IgD-negative memory B cell (primary cell): Measurements from ENCODE around the gene PRKAR2B. TPM values are rescaled to one million over a fixed set of nuclear protein-coding genes. Genes with fewer than 3 reads are reported as not detected.
"Not testable (repeated sequence)": the region's sequence is repeated elsewhere in the genome, so short reads cannot be mapped to it uniquely, and the experiment has no call there.

Experiments used
- H3K27ac Mint-ChIP-seq, 3 donors: one replicate each; pipeline ENCODE4 v1.8.0; 2020 to 2022; ENCODE audit warnings: mild to moderate bottlenecking in 3 of 3, mixed read lengths in 3 of 3, moderate library complexity in 1 of 3
- H3K27me3 Mint-ChIP-seq: one replicate; pipeline ENCODE4 v1.8.0; 2021; ENCODE audit warnings: mixed read lengths
- H3K36me3 Mint-ChIP-seq: one replicate; pipeline ENCODE4 v1.8.0; 2020; ENCODE audit warnings: mild to moderate bottlenecking, mixed read lengths
- H3K4me1 Mint-ChIP-seq, 3 donors: one replicate each; pipeline ENCODE4 v1.8.0; 2020 to 2022; ENCODE audit warnings: mixed read lengths in 3 of 3, mild to moderate bottlenecking in 1 of 3
- H3K4me3 Mint-ChIP-seq, 4 donors: one replicate each; pipeline ENCODE4 v1.8.0; 2020 to 2022; ENCODE audit warnings: mild to moderate bottlenecking in 4 of 4, mixed read lengths in 4 of 4, moderate library complexity in 3 of 4
- H3K9me3 Mint-ChIP-seq, 3 donors: one replicate each; pipeline ENCODE4 v1.8.0; 2020 to 2021; ENCODE audit warnings: mixed read lengths in 3 of 3, mild to moderate bottlenecking in 1 of 3
- polyA plus RNA-seq: library from polyadenylated mRNA; unstranded; fragments of 300-500 nt; fragmentation: Illumina TruSeq; gene quantifications from one replicate; pipeline ENCODE4 v1.2.3, GENCODE V29; 2021

The PRKAR2B gene
- polyA plus RNA-seq, 1 donor from 2014 or later, result 1.1 TPM

DNA sequence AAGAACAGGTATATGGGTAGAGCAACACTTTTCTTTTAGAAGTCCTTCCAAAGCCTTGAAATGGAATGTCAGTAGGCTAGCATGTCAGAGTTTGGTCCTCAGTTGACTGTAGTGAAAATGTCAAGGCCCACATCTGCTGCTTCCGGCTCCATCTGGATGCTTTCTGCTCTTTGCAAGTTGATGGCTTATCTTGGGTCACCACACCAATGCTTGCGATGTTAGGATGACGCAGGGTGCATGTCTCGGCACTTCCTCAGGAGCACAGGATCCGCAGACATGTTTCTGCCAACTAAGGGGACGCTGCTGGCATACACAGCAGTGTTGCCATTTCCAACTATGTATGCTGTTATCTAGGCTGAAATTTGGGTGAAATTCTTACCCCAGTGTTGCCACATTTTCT, 110.3 kb downstream of the PRKAR2B start:
- no peaks in the 10 kb centered on the region for H3K27me3 Mint-ChIP-seq
- H3K4me3 Mint-ChIP-seq, result no peak overlapping the region
- no peaks in the 10 kb centered on the region for H3K36me3 Mint-ChIP-seq
- H3K27ac Mint-ChIP-seq, result no peak overlapping the region
- peaks cover 0 to 2% (median 0%) of the 10 kb centered on the region in 3 donors for H3K4me1 Mint-ChIP-seq
- peaks cover 0 to 3% (median 0%) of the 10 kb centered on the region in 3 donors for H3K9me3 Mint-ChIP-seq

GRCh38 chr7:107155726-107156125, 111.2 kb downstream of the PRKAR2B start:
- H3K27ac Mint-ChIP-seq, H3K4me1 Mint-ChIP-seq, H3K27me3 Mint-ChIP-seq, H3K36me3 Mint-ChIP-seq, H3K4me3 Mint-ChIP-seq, H3K9me3 Mint-ChIP-seq: not testable (repeated sequence)

DNA sequence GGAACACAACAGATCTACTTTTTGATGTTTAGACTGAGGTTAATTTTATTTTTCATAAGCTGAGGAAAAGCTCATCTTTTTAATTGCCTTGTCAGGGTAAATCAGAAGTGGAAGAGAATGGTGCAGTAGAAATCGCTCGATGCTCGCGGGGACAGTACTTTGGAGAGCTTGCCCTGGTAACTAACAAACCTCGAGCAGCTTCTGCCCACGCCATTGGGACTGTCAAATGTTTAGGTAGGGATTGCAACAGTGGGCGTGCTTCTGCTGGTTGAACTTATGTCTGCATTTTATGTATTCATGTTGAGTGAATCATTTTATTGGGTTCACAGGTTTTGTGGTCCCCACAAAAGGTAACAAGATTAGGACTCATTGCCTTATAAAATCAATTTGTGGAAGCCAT, 112.6 kb downstream of the PRKAR2B start:
- H3K27ac Mint-ChIP-seq, result peak overlapping the region in 1 of 3 donors; percentile 1
- H3K36me3 Mint-ChIP-seq, result no peaks in the 10 kb centered on the region
- H3K27me3 Mint-ChIP-seq, result no peaks in the 10 kb centered on the region
- no peaks in the 10 kb centered on the region for H3K4me1 Mint-ChIP-seq
- H3K9me3 Mint-ChIP-seq, result peaks cover 0 to 3% (median 0%) of the 10 kb centered on the region in 3 donors
- H3K4me3 Mint-ChIP-seq, result no peak overlapping the region

DNA sequence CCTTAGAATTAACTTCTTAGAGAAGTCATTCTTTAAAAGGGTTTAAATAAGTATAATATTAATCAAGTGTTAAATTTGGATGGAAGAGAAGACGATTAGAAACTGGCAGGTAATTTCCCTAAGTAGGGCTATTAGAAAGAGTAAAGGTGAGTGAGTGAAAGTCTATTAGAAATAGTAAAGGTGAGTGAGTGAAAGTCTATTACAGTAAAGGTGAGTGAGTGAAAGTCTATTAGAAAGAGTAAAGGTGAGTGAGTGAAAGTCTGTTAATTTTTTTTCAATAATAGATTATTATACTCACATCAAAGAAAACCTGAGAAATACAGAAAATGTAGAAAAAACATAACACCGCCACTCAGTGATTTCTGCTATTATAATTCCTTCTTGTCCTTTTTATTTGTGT, 113.5 kb downstream of the PRKAR2B start:
- no peaks in the 10 kb centered on the region for H3K4me1 Mint-ChIP-seq
- no peak overlapping the region for H3K27ac Mint-ChIP-seq

DNA sequence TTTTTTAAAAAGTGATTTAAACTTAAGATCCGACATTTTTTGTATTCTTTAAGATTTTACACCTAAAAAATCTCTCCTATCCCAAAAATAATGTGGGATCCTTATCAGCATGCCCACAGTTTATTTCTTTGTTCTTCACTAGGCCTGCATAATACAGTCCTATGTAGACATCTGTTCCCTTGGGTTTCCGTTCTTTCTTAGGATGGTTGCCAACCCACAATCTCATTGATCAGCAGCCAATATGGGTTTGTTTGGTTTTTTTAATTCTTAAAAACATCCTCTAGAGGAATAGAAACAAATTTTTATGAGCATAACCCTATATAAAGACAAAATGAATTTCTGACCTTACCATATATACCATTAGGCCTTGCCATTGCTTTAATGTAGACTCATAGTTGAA, 115.9 kb downstream of the PRKAR2B start:
- H3K4me3 Mint-ChIP-seq, result no peak overlapping the region
- no peaks in the 10 kb centered on the region for H3K36me3 Mint-ChIP-seq
- H3K9me3 Mint-ChIP-seq, result peaks cover 0 to 3% (median 0%) of the 10 kb centered on the region in 3 donors
- H3K4me1 Mint-ChIP-seq, result no peaks in the 10 kb centered on the region
- peaks cover 4% of the 10 kb centered on the region for H3K27me3 Mint-ChIP-seq
- H3K27ac Mint-ChIP-seq, result no peak overlapping the region

More for the DNA sequence above, 113.5 kb downstream of the PRKAR2B start:
- no peak overlapping the region for H3K4me3 Mint-ChIP-seq
- H3K27me3 Mint-ChIP-seq, result no peaks in the 10 kb centered on the region
- H3K36me3 Mint-ChIP-seq, result no peaks in the 10 kb centered on the region
- H3K9me3 Mint-ChIP-seq, result peaks cover 0 to 3% (median 0%) of the 10 kb centered on the region in 3 donors

GRCh38 chr7:107161415-107161814, 116.9 kb downstream of the PRKAR2B start:
- H3K27me3 Mint-ChIP-seq, result peaks cover 4% of the 10 kb centered on the region
- no peaks in the 10 kb centered on the region for H3K9me3 Mint-ChIP-seq
- no peaks in the 10 kb centered on the region for H3K36me3 Mint-ChIP-seq
- H3K4me1 Mint-ChIP-seq, result peaks cover 0 to 2% (median 0%) of the 10 kb centered on the region in 3 donors
- H3K4me3 Mint-ChIP-seq, result no peak overlapping the region
- H3K27ac Mint-ChIP-seq, result no peak overlapping the region

DNA sequence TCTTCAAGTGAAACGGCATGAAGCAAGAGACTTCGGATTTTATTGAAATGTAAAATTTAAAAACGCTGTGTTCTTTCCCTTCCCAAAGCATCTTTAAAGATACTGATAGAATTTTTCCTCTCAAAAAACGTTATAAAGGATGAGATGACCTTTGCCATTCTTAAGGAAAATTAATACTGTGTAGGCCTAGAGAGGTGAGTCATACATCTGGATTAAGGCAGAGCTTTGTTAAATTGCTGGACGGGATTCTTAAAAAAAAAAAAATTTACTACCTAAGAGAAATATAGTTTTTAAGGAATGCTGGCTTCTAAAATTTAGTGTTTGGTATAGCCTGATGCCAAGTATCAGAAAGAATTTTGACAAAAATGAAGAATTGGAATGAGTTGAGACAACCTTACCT, 118.0 kb downstream of the PRKAR2B start:
- Mint-ChIP-seq H3K4me3 (no peak overlapping the region), H3K36me3 (no peaks in the 10 kb centered on the region), H3K9me3 (no peaks in the 10 kb centered on the region), H3K27me3 (peaks cover 4% of the 10 kb centered on the region), H3K27ac (no peak overlapping the region), H3K4me1 (peaks cover 1 to 3% (median 3%) of the 10 kb centered on the region in 3 donors)

DNA sequence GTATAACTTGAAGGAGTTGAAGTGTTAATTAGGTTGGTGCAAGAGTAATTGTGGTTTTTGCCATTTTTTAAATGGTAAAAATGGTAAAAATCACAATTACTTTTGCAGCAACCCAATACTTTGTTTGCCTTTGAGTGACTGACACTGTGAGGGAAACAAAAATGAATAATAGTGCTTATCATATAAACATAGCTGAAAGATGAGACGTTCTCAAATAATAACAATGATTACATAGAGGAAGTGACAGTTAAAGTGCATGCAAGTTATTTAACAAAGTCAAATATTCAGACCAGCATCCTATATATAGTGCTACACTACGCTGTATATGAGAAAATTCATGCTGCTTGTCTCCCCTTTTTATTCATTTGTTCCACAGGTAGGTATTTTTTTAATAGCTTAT, 119.6 kb downstream of the PRKAR2B start:
- no peaks in the 10 kb centered on the region for H3K36me3 Mint-ChIP-seq
- peak overlapping the region in 1 of 4 donors; percentile 22 for H3K4me3 Mint-ChIP-seq
- no peaks in the 10 kb centered on the region for H3K9me3 Mint-ChIP-seq
- no peak overlapping the region for H3K27ac Mint-ChIP-seq
- peaks cover 3 to 5% (median 4%) of the 10 kb centered on the region in 3 donors for H3K4me1 Mint-ChIP-seq
- H3K27me3 Mint-ChIP-seq, result peaks cover 4% of the 10 kb centered on the region

GRCh38 chr7:107165341-107165740, 120.8 kb downstream of the PRKAR2B start:
- Mint-ChIP-seq H3K27ac (peak overlapping the region in 1 of 3 donors; percentile 26), H3K4me1 (peaks cover 4 to 10% (median 7%) of the 10 kb centered on the region in 3 donors), H3K27me3 (peaks cover 4% of the 10 kb centered on the region), H3K4me3 (peak overlapping the region in 2 of 4 donors; percentile 37 to 38), H3K9me3 (no peaks in the 10 kb centered on the region), H3K36me3 (peaks cover 2% of the 10 kb centered on the region)

DNA sequence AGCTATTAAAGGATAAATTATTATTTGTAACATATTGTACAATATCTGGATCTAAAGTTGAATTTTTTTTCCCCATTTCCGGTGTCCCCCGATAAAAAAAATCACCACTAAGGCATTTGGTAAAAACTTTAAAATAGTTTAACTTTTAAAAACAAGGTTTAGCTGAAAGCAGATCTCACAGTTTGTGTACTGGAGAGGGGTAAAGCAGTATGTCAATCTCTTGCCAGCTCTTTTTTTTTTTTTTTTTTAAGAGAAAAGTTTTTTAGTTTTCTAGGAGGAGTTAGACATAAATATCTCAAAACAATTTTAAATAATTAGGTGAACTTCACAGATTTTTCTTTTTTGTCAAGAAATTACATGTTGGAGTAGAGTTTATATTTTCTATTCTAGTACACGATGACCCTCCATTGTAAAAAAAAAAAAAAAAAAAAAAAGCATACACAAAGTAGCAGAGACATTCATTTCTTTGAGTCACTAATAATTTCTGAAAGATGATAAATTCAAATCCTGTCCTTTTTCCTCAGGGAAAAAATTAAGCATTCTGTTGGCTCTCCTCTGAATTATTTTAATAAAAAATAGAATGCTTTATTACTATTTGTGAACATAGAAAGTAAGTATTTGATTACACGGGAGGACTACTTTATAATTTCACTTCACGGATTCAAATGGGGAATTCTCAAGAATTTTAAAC, 122.4 kb downstream of the PRKAR2B start:
- peaks cover 4% of the 10 kb centered on the region for H3K27me3 Mint-ChIP-seq
- H3K4me3 Mint-ChIP-seq, result peak overlapping the region in 3 of 4 donors; percentile 94 to 100 (median 98)
- no peaks in the 10 kb centered on the region for H3K9me3 Mint-ChIP-seq
- peaks cover 2% of the 10 kb centered on the region for H3K36me3 Mint-ChIP-seq
- peak overlapping the region; percentile 94 to 100 (median 98) for H3K27ac Mint-ChIP-seq
- peaks cover 9 to 20% (median 12%) of the 10 kb centered on the region in 3 donors for H3K4me1 Mint-ChIP-seq

- Mint-ChIP-seq H3K9me3 (no peaks in the 10 kb centered on the region), H3K27me3 (peaks cover 4% of the 10 kb centered on the region), H3K27ac (peak overlapping the region; percentile 94 to 100 (median 98)), H3K36me3 (peaks cover 2% of the 10 kb centered on the region), H3K4me3 (peak overlapping the region; percentile 94 to 100 (median 98)), H3K4me1 (peaks cover 12 to 22% (median 15%) of the 10 kb centered on the region in 3 donors)
Measured at GRCh38 chr7:107167483-107168232, 123.2 kb downstream of the PRKAR2B start.

GRCh38 chr7:107168233-107169119, 124.0 kb downstream of the PRKAR2B start, which contains the start of gene HBP1:
HBP1 (plus strand) TSS chr7:107169003; CDS start chr7:107179894, 10,891 bp downstream.
- peak within 1 kb of the TSS; percentile 96 to 100 (median 98) for H3K4me3 Mint-ChIP-seq
- no peaks in the 10 kb centered on the region for H3K9me3 Mint-ChIP-seq
- peaks cover 14 to 30% (median 21%) of the 10 kb centered on the region in 3 donors for H3K4me1 Mint-ChIP-seq

GRCh38 chr7:107169120-107170050, 124.9 kb downstream of the PRKAR2B start:
- H3K4me3 Mint-ChIP-seq, result peak overlapping the region; percentile 96 to 100 (median 98)
- peaks cover 2% of the 10 kb centered on the region for H3K36me3 Mint-ChIP-seq
- no peaks in the 10 kb centered on the region for H3K9me3 Mint-ChIP-seq
- H3K27me3 Mint-ChIP-seq, result peaks cover 4% of the 10 kb centered on the region
- H3K4me1 Mint-ChIP-seq, result peaks cover 23 to 39% (median 27%) of the 10 kb centered on the region in 3 donors
- H3K27ac Mint-ChIP-seq, result peak overlapping the region; percentile 94 to 100 (median 98)

More at GRCh38 chr7:107168233-107169119, 124.0 kb downstream of the PRKAR2B start, which contains the start of gene HBP1:
- H3K36me3 Mint-ChIP-seq, result peaks cover 2% of the 10 kb centered on the region
- H3K27ac Mint-ChIP-seq, result peak within 1 kb of the TSS; percentile 94 to 100 (median 98)
- peaks cover 4% of the 10 kb centered on the region for H3K27me3 Mint-ChIP-seq
